ENCODE results near the gene HOXB2. TPM values are rescaled to one million over a fixed set of nuclear protein-coding genes. Genes with fewer than 3 reads are reported as not detected.

HOXB2 gene
- total RNA-seq, 4 donors from 2014 or later = 1.4 to 9.6 (median 4.1) TPM

- Histone ChIP-seq H3K9me3 (no peaks in the 10 kb centered on the region), H3K27ac (peak overlapping the region; percentile 11 to 92 (median 54)), H3K27me3 (no peaks in the 10 kb centered on the region), H3K4me3 (peak overlapping the region in 1 of 4 donors; percentile 66), H3K36me3 (peaks cover 0 to 12% (median 0%) of the 10 kb centered on the region in 3 donors), H3K4me1 (peaks cover 0 to 60% (median 9%) of the 10 kb centered on the region in 4 donors)
- no peak for DNase-seq
- TF ChIP-seq POLR2A (IDR thresholded peaks at IDR 0.05) (no peak), CTCF (IDR thresholded peaks at IDR 0.05) (no peak)
These were observed 43.6 kb upstream of the HOXB2 start for GRCh38 chr17:48588528-48588927.

GRCh38 chr17:48588074-48588415, 43.1 kb upstream of the HOXB2 start:
- peak in 1 of 3 donors; percentile 45 for DNase-seq
- TF ChIP-seq CTCF (IDR thresholded peaks at IDR 0.05) (no peak), POLR2A (IDR thresholded peaks at IDR 0.05) (peak in 1 of 2 donors; percentile 1)
- Histone ChIP-seq H3K27ac (peak overlapping the region; percentile 11 to 92 (median 54)), H3K4me3 (peak overlapping the region in 2 of 4 donors; percentile 10 to 66), H3K36me3 (peaks cover 0 to 12% (median 0%) of the 10 kb centered on the region in 3 donors), H3K9me3 (no peaks in the 10 kb centered on the region), H3K4me1 (peaks cover 0 to 64% (median 7%) of the 10 kb centered on the region in 4 donors), H3K27me3 (no peaks in the 10 kb centered on the region)

GRCh38 chr17:48587276-48588073, 42.6 kb upstream of the HOXB2 start:
- peak in 1 of 2 donors; percentile 8 for TF ChIP-seq POLR2A (IDR thresholded peaks at IDR 0.05)
- no peak for TF ChIP-seq CTCF (IDR thresholded peaks at IDR 0.05)
- DNase-seq = peak in 2 of 3 donors; percentile 45 to 50
- no peaks in the 10 kb centered on the region for H3K9me3 ChIP-seq
- H3K4me3 ChIP-seq = peak overlapping the region in 1 of 4 donors; percentile 66
- H3K27me3 ChIP-seq = no peaks in the 10 kb centered on the region
- peaks cover 0 to 12% (median 0%) of the 10 kb centered on the region in 3 donors for H3K36me3 ChIP-seq
- peaks cover 0 to 64% (median 6%) of the 10 kb centered on the region in 4 donors for H3K4me1 ChIP-seq
- peak overlapping the region; percentile 20 to 92 (median 74) for H3K27ac ChIP-seq

GRCh38 chr17:48586355-48587258, 41.7 kb upstream of the HOXB2 start:
- H3K4me3 ChIP-seq = peak overlapping the region; percentile 40 to 66 (median 54)

More at GRCh38 chr17:48586355-48587258, 41.7 kb upstream of the HOXB2 start:
- peak overlapping the region; percentile 58 to 92 (median 74) for H3K27ac ChIP-seq
- H3K9me3 ChIP-seq = no peaks in the 10 kb centered on the region
- H3K27me3 ChIP-seq = no peaks in the 10 kb centered on the region
- DNase-seq = peak in 1 of 3 donors; percentile 61
- peaks cover 0 to 69% (median 5%) of the 10 kb centered on the region in 4 donors for H3K4me1 ChIP-seq
- peaks cover 0 to 8% (median 0%) of the 10 kb centered on the region in 3 donors for H3K36me3 ChIP-seq
- TF ChIP-seq CTCF (IDR thresholded peaks at IDR 0.05) (no peak), POLR2A (IDR thresholded peaks at IDR 0.05) (no peak)
